ENCODE data around the gene MYH15. TPM values are rescaled to one million over a fixed set of nuclear protein-coding genes. Genes with fewer than 3 reads are reported as not detected.

The MYH15 gene
- 0.13 TPM for total RNA-seq
- long read RNA-seq: 0 reads

- intact Hi-C loops (cut with DNase I): no loop called here
- DNase-seq (no peak), ATAC-seq (ENCODE audit: poor library complexity) (no peak)
These were observed at the start of gene MYH15 for GRCh38 chr3:108510496-108510895. Gene MYH15 (minus strand): TSS chr3:108510596. CDS start chr3:108510530, 66 bp downstream.

GRCh38 chr3:108555966-108556581 lies 45.7 kb upstream of the MYH15 start:
- intact Hi-C loops (cut with DNase I): no loop called here
- ATAC-seq (ENCODE audit: poor library complexity): no peak

GRCh38 chr3:108554913-108555571 lies 44.6 kb upstream of the MYH15 start:
- no peak for DNase-seq
- intact Hi-C loops (cut with DNase I): no loop called here
- peak; percentile 36 for ATAC-seq (ENCODE audit: poor library complexity)

More at GRCh38 chr3:108555966-108556581, 45.7 kb upstream of the MYH15 start:
- DNase-seq: no peak

GRCh38 chr3:108554229-108554628 lies 43.8 kb upstream of the MYH15 start:
- no peak for ATAC-seq (ENCODE audit: poor library complexity)
- DNase-seq: no peak
- intact Hi-C loops (cut with DNase I): no loop called here

- DNase-seq: no peak
- intact Hi-C loops (cut with DNase I): loop anchor here (2.0 kb wide), 1 partner anchor 64 kb away; no protein-coding TSS in a partner anchor
- peak; percentile 71 for ATAC-seq (ENCODE audit: poor library complexity)
These were observed 42.1 kb upstream of the MYH15 start for GRCh38 chr3:108552267-108553159.

GRCh38 chr3:108548886-108549285 lies 38.5 kb upstream of the MYH15 start:
- ATAC-seq (ENCODE audit: poor library complexity) (no peak), DNase-seq (no peak)
- intact Hi-C loops (cut with DNase I): no loop called here

GRCh38 chr3:108548304-108548703 lies 37.9 kb upstream of the MYH15 start:
- intact Hi-C loops (cut with DNase I): no loop called here
- ATAC-seq (ENCODE audit: poor library complexity) (no peak), DNase-seq (no peak)

GRCh38 chr3:108546692-108547091 lies 36.3 kb upstream of the MYH15 start:
- DNase-seq (no peak), ATAC-seq (ENCODE audit: poor library complexity) (no peak)
- intact Hi-C loops (cut with DNase I): no loop called here

GRCh38 chr3:108546247-108546646 lies 35.9 kb upstream of the MYH15 start:
- DNase-seq: no peak
- ATAC-seq (ENCODE audit: poor library complexity): no peak
- intact Hi-C loops (cut with DNase I): no loop called here

- DNase-seq: no peak
- intact Hi-C loops (cut with DNase I): no loop called here
- ATAC-seq (ENCODE audit: poor library complexity): no peak
These were observed 27.7 kb upstream of the MYH15 start for GRCh38 chr3:108538083-108538482.

GRCh38 chr3:108528459-108529252 lies 18.3 kb upstream of the MYH15 start:
- DNase-seq (no peak), ATAC-seq (ENCODE audit: poor library complexity) (peak; percentile 87)
- intact Hi-C loops (cut with DNase I): no loop called here

- ATAC-seq (ENCODE audit: poor library complexity) (no peak), DNase-seq (no peak)
- intact Hi-C loops (cut with DNase I): no loop called here
These were observed 17.4 kb upstream of the MYH15 start for GRCh38 chr3:108527817-108528216.

GRCh38 chr3:108527109-108527508 lies 16.7 kb upstream of the MYH15 start:
- intact Hi-C loops (cut with DNase I): no loop called here
- ATAC-seq (ENCODE audit: poor library complexity) (peak; percentile 8), DNase-seq (no peak)

GRCh38 chr3:108525971-108526370 lies 15.6 kb upstream of the MYH15 start:
- DNase-seq (no peak), ATAC-seq (ENCODE audit: poor library complexity) (no peak)
- intact Hi-C loops (cut with DNase I): no loop called here

- ATAC-seq (ENCODE audit: poor library complexity) (no peak), DNase-seq (no peak)
- intact Hi-C loops (cut with DNase I): no loop called here
These were observed 14.9 kb upstream of the MYH15 start for GRCh38 chr3:108525256-108525655.

GRCh38 chr3:108524537-108524936 lies 14.1 kb upstream of the MYH15 start:
- intact Hi-C loops (cut with DNase I): no loop called here
- ATAC-seq (ENCODE audit: poor library complexity) (peak; percentile 48), DNase-seq (no peak)

- intact Hi-C loops (cut with DNase I): no loop called here
- DNase-seq (no peak), ATAC-seq (ENCODE audit: poor library complexity) (no peak)
These were observed 8.5 kb upstream of the MYH15 start for GRCh38 chr3:108518895-108519294.

- DNase-seq (no peak), ATAC-seq (ENCODE audit: poor library complexity) (no peak)
- intact Hi-C loops (cut with DNase I): no loop called here
These were observed 6.5 kb upstream of the MYH15 start for GRCh38 chr3:108516881-108517280.

- no peak for DNase-seq
- intact Hi-C loops (cut with DNase I): no loop called here
- no peak for ATAC-seq (ENCODE audit: poor library complexity)
These were observed 3.6 kb upstream of the MYH15 start for GRCh38 chr3:108513961-108514360.

Measured in Right ventricle myocardium superior (tissue), 1 donor.